ENCODE measurements around the gene C2orf76. TPM values are rescaled to one million over a fixed set of nuclear protein-coding genes. Genes with fewer than 3 reads are reported as not detected.

The C2orf76 gene
- total RNA-seq, 2 experiments from 2014 or later = 15.4 to 17.7 TPM

GRCh38 chr2:119267604-119268003, 99.0 kb downstream of the C2orf76 start:
- CTCF ChIA-PET (ENCODE audit: unreplicated experiment) = no interaction called here
- BruUV-seq (replicated peaks) = no TSS peak

GRCh38 chr2:119266091-119266589, 100.5 kb downstream of the C2orf76 start:
- intact Hi-C loops (cut with micrococcal nuclease; ENCODE audit: unreplicated experiment) = loop anchor here (5.0 kb wide), 2 partner anchors 34 to 239 kb away; no protein-coding TSS in a partner anchor
- ChIA-PET CTCF (ENCODE audit: unreplicated experiment) (no interaction called here), POLR2A (interaction anchor here (0.6 kb wide), 1 partner anchor 19 kb away, joined by 3 read pairs; no protein-coding TSS in a partner anchor)
- Histone ChIP-seq H3K79me2 (ENCODE audit: insufficient read depth, low read depth, low read length) (no peaks in the 10 kb centered on the region), H3K27ac (ENCODE audit: low read depth, low read length, poor library complexity, severe bottlenecking) (no peak overlapping the region), H3K4me3 (ENCODE audit: low read depth, low read length, poor library complexity, severe bottlenecking) (no peak overlapping the region), H3K4me1 (ENCODE audit: insufficient read depth, low read length, poor library complexity, severe bottlenecking) (no peaks in the 10 kb centered on the region), H3K9me3 (ENCODE audit: low read length) (no peaks in the 10 kb centered on the region), H3K4me2 (ENCODE audit: low read length) (no peak overlapping the region), H2AFZ (ENCODE audit: low read length) (no peak overlapping the region), H3K36me3 (ENCODE audit: insufficient read depth, low read length) (no peaks in the 10 kb centered on the region), H3K9me2 (ENCODE audit: insufficient read depth, low read length) (no peaks in the 10 kb centered on the region), H4K20me1 (ENCODE audit: insufficient read depth, low read length) (no peaks in the 10 kb centered on the region)
- no peak for DNase-seq (ENCODE audit: low spot score)
- TF ChIP-seq CTCF (conservative IDR thresholded peaks at IDR 0.05; ENCODE audit: low read length) = no peak
- TF ChIP-seq EZH2phosphoT487 (IDR thresholded peaks at IDR 0.05; ENCODE audit: borderline replicate concordance, low read depth, low read length) = no peak
- no TSS peak for BruUV-seq (replicated peaks)

More at GRCh38 chr2:119267604-119268003, 99.0 kb downstream of the C2orf76 start:
- no peaks in the 10 kb centered on the region for H3K4me1 ChIP-seq (ENCODE audit: insufficient read depth, low read length, poor library complexity, severe bottlenecking)
- POLR2A ChIA-PET = no interaction called here
- H4K20me1 ChIP-seq (ENCODE audit: insufficient read depth, low read length) = no peaks in the 10 kb centered on the region
- H3K27ac ChIP-seq (ENCODE audit: low read depth, low read length, poor library complexity, severe bottlenecking) = no peak overlapping the region
- no peak for DNase-seq (ENCODE audit: low spot score)
- no peak for TF ChIP-seq CTCF (conservative IDR thresholded peaks at IDR 0.05; ENCODE audit: low read length)
- TF ChIP-seq EZH2phosphoT487 (IDR thresholded peaks at IDR 0.05; ENCODE audit: borderline replicate concordance, low read depth, low read length) = no peak
- no peaks in the 10 kb centered on the region for H3K9me3 ChIP-seq (ENCODE audit: low read length)
- H3K4me2 ChIP-seq (ENCODE audit: low read length) = no peak overlapping the region
- no peak overlapping the region for H2AFZ ChIP-seq (ENCODE audit: low read length)
- intact Hi-C loops (cut with micrococcal nuclease; ENCODE audit: unreplicated experiment) = loop anchor here (5.0 kb wide), 2 partner anchors 35 to 240 kb away; no protein-coding TSS in a partner anchor
- H3K36me3 ChIP-seq (ENCODE audit: insufficient read depth, low read length) = no peaks in the 10 kb centered on the region
- no peak overlapping the region for H3K4me3 ChIP-seq (ENCODE audit: low read depth, low read length, poor library complexity, severe bottlenecking)
- no peaks in the 10 kb centered on the region for H3K9me2 ChIP-seq (ENCODE audit: insufficient read depth, low read length)
- H3K79me2 ChIP-seq (ENCODE audit: insufficient read depth, low read depth, low read length) = no peaks in the 10 kb centered on the region

- no peak overlapping the region for H3K27ac ChIP-seq (ENCODE audit: low read depth, low read length, poor library complexity, severe bottlenecking)
- H3K79me2 ChIP-seq (ENCODE audit: insufficient read depth, low read depth, low read length) = no peaks in the 10 kb centered on the region
- H3K9me3 ChIP-seq (ENCODE audit: low read length) = no peaks in the 10 kb centered on the region
- no peaks in the 10 kb centered on the region for H3K9me2 ChIP-seq (ENCODE audit: insufficient read depth, low read length)
- ChIA-PET CTCF (ENCODE audit: unreplicated experiment) (no interaction called here), POLR2A (no interaction called here)
- intact Hi-C loops (cut with micrococcal nuclease; ENCODE audit: unreplicated experiment) = loop anchor here (1.0 to 5.0 kb wide), 3 partner anchors 33 to 383 kb away; no protein-coding TSS in a partner anchor
- H3K4me3 ChIP-seq (ENCODE audit: low read depth, low read length, poor library complexity, severe bottlenecking) = no peak overlapping the region
- no peaks in the 10 kb centered on the region for H4K20me1 ChIP-seq (ENCODE audit: insufficient read depth, low read length)
- no peak overlapping the region for H2AFZ ChIP-seq (ENCODE audit: low read length)
- TF ChIP-seq EZH2phosphoT487 (IDR thresholded peaks at IDR 0.05; ENCODE audit: borderline replicate concordance, low read depth, low read length) (no peak), CTCF (conservative IDR thresholded peaks at IDR 0.05; ENCODE audit: low read length) (no peak)
- H3K36me3 ChIP-seq (ENCODE audit: insufficient read depth, low read length) = no peaks in the 10 kb centered on the region
- no peak overlapping the region for H3K4me2 ChIP-seq (ENCODE audit: low read length)
- no TSS peak for BruUV-seq (replicated peaks)
- no peak for DNase-seq (ENCODE audit: low spot score)
- H3K4me1 ChIP-seq (ENCODE audit: insufficient read depth, low read length, poor library complexity, severe bottlenecking) = no peaks in the 10 kb centered on the region
Measured at GRCh38 chr2:119265693-119266066, 101.0 kb downstream of the C2orf76 start.
